ENCODE results near the gene ZSWIM3.
"Not testable (repeated sequence)": the region's sequence is repeated elsewhere in the genome, so short reads cannot be mapped to it uniquely, and the experiment has no call there.

Gene ZSWIM3

DNA sequence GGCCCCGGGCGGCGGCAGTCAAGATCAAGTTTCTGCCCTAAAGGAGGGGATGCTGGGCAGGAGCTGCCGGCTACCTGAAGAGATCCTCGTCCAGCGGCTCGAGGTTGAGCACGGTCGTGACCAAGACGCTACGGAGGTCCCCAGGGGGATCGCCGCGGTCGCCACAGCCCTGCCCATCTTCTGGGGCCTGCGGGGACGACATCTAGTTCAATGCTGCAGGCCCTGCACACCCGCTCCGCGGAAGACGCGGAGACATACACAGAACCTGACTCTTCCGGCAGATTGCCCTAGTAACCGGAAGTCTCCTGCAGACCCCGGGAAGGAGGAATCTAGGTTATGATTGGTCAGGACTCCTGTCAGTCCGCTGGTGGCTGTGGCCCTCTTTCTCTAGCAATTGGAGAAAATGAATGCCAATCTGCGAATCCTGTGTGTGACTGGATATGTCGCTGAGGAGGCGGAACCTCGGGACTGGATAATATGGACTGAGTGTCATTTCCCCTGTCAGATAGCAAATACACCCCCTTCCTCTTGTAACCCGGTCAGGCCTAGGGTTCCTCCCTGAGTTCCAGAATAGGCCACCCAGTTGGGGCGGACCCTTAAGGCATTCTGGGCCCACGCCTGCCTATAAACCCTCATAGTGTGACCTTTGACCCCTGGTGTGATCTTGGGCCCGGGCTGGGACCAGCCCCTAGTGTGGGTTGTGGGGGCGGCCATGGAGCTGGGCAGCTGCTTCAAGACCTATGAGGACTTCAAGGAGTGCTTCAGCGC, at the start of gene ZSWIM3, which contains the start of gene ACOT8:
ZSWIM3 (plus strand) TSS at position 501 of the 768 bp plus-strand sequence; CDS start at position 713, 212 bp downstream.
ACOT8 (minus strand) TSS at position 279 of the 768 bp plus-strand sequence; CDS start at position 202, 77 bp downstream.
- DNase-seq: peak; percentile 100

DNA sequence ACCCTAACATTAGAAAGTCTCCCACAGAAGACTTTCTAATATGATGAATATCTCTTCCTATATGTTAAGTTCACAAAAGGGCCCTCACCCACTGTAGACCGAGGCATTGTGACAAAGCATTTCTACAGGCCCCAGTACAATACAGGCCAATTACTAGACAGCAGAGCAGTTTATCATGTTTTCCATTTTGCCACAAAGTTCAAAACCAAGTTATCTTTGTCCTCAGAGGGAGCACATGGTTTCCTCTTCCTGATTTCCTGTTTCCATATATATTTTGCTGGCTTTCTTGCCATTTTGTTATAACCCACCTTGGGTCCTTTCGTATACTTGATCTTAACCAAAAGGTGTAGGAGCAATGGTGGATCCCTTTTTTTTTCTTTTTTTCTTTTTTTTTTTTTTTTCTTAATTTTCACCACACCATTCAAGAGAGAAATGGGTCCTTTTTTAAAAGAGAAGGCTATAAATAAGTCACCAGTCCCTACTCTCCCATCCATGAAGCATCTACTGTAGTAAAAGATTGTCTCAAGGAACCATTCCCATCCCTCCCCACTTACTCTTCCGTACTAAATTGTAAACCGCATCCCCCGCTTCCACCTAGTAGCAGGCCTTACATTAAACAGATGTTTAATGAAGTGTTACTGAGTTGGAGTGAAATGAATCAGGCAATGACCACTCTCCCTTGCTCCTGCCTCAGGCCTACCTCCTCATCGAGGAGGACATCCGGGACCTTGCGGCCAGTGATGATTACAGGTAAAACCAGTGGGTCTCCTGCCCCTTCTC, 47.0 kb upstream of the ZSWIM3 start:
- DNase-seq: no peak

DNA sequence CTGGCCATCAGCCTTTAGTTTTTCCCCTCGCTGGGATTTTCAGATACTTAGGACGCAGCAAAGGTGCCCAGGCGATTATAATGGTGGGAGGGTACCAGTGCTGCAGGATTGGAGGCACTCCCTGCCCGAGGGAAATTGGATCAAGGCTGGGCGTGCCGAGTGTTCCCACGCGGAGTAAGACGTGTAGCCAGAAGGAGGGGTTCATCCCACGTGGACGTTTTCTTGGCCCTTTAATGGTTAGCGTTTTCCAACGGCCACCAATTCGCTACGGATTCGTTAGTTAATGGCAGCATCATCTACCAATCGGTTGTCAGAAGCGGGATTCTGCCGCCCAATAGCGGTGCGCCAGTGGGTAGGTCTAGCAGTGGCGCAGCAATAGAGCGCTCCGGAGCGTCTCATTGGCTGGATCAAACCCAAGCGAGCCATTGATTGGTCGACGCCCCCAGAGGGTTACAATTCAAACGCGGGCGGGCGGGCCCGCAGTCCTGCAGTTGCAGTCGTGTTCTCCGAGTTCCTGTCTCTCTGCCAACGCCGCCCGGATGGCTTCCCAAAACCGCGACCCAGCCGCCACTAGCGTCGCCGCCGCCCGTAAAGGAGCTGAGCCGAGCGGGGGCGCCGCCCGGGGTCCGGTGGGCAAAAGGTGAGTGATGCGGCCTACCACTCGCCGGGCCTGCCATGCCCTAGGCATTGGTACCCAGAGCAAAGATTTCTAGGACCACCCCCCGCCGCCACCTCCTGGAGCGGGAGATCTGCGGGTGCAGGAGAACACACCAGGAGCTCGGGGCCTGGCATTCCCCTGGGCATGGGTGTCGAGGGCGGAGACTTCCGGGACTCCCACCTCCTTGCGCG, 45.0 kb upstream of the ZSWIM3 start, which contains the start of gene UBE2C:
UBE2C (plus strand) TSS at position 488 of the 849 bp plus-strand sequence; CDS start at position 540, 52 bp downstream.
- peak; percentile 99 for DNase-seq

DNA sequence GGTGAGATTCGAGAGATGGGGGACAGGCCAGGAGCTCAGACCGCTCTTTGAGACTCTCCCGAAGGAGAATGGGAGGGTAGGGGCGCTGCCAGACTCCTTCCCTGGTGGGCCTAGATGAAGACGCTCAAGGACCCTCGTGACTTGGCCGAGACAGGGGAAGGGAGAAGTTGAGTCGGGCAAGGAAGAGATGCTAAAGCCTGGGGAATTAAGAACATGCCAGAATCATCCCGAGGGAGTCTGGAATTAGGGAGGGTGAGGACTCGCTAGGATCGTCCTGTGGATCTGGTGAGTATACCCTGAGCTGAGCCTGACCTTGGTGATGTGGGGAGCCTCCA, 44.4 kb upstream of the ZSWIM3 start:
- no peak for DNase-seq

DNA sequence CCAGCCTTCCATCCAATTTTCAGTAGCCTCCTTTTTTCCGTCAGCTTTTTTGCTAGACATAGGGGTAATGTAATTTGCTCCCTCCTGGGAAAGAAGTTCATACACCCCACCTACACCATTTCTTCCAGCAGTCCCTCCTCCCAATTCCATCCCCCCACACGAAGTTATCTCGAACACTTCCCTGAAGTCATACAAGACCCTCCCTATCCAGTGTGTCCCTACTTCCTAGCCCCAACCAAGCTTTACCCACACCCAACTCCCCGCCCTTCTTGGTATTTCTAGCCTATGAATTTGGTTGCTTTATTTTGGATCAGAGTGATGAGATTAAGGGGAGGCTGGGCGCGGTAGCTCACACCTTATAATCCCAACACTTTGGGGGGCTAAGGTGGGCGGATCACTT, 43.9 kb upstream of the ZSWIM3 start:
- no peak for DNase-seq

DNA sequence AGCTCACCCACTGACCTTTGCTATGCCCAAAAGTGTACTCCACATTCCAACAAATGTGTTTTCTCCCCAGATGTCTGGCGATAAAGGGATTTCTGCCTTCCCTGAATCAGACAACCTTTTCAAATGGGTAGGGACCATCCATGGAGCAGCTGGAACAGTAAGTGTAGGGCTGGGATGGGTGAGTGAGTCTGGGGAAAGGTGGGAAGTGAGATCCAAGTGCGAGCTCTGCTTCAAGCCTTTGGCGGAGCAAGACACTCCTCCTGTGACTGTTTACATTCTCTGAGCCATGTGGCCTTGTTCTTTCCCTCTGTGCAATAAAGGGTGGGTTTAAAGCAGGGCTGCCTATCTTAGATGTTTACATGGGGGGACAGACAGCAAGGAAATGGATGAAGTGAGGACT, 43.1 kb upstream of the ZSWIM3 start:
- no peak for DNase-seq

DNA sequence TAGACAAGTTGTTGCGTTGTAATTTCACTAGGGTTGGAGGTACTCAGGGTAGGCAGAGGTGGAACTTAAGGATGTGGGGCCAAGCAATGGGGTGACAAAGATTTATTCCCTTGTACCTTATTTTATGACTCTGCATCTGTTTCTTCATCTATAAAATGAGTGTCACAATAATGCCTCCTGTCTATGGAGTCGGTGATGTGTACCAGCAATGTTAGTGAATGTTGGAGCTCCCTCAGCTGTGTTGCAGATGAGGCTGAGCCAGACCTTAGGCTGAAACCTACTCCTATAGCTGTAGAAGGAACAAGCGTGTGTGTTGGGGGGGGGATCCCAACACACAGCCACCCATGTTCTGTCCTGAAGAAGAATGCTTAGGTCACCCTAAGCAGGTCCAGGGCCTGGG, 40.5 kb upstream of the ZSWIM3 start:
- no peak for DNase-seq

DNA sequence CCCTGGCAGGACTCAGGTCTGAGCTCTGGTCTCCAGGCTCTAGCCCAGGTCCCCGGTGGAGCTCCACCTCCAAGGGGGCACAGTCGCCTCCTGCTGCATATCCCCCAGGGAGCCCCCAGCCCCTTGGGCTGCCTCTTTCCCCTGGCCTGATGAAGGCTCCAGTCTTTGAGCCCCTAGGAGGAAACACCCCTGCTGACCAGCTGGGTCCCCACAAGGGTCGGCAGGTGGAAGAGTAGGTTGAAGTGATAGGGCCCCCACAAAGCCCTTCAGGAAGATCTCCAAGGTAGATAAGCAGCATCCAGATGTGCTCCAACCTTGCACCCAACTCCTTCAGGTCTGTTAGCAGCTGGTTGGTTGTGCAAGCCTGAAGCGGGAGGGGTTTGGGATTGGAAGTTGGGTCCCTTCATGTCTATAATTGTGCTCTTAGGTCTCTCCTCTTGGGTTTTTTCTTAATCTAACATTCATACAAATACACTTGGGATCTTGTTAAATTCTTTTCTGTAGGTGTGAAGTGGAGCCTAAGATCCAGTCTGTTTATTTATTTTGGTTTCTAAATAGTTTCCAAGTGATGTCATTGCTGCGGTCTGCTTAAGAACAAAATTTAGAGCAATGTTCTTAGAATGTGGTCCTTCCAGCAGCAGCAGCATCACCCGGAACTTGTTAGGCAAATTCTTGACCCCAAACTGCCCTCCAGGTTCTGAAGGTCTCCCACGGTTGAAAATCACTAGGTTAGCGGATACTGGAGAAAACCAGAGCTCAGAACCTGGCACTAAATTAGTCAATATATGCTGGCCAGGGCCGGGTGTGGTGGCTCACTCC, 39.8 kb upstream of the ZSWIM3 start:
- DNase-seq: no peak

DNA sequence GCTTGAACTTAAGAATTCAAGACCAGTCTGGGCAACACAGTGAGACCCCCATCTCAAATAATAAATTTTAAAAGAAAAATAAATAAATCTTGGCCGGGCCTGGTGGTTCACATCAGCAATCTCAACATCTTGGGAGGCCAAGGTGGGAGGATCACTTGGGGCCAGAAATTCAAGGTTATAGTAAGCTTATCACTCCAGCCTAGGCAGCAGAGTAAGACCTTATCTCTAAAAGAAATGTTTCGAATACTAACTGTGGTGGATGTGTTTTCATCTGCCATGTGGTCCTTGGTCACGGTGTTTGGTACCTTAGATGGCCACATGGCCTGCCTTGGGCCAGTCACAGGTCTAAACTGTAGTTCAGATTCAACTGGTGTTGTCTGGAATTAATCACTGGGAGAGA, 39.2 kb upstream of the ZSWIM3 start:
- no peak for DNase-seq

DNA sequence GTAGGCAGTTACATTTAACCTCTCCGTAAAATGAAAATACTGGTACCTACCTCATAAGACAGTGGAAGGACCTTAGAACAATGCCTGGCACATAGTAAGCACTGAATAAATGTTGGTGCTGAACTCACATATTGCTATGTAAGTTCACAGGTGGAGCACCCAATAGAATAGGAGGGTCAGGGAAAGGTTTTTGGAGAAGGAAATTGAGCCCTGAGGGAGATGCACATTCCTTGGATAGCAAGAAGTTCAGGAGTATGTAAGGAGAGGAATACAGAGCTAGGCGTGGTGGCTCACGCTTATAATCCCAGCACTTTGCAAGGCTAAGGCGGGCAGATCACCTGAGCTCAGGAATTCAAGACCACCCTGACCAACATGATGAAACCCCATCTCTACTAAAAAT, 37.9 kb upstream of the ZSWIM3 start:
- no peak for DNase-seq

DNA sequence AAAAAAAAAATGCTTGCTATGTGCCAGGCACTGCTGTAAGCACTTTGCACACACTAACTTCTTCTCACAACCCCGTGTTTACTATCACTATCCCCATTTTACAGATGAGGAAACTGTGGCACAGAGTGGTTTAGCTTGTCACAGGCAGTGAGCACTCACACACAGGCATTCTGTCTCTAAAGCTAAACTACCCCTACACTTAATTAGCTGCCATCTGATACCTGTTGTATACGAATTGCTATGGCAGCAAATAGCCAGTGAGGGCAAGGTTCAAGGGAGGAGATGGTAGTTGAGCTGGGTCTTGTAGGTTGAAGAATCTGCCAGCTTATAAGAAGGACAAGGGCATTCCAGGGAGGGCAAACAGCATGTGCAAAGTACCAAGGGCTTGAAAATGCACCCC, 35.5 kb upstream of the ZSWIM3 start:
- no peak for DNase-seq

DNA sequence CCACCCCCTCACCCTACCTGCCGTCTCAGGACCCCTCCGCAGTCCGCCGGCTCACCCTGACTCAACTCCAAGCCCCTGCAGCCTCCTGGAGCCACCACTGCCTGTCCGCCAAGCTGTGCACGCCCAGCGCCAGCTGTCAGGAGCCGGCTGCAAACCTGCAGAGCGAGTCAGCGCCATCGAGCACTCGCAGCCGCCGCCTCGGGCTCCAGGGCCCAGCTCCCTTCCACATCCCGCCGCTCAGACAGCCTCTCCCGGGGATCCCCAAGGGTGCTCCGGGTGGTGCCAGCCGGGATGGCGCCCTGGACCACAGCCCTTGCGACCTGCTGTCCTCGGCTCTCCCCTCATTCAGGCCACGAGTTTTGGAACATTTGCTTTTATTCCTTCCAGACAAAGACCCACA, 34.6 kb upstream of the ZSWIM3 start:
- no peak for DNase-seq

DNA sequence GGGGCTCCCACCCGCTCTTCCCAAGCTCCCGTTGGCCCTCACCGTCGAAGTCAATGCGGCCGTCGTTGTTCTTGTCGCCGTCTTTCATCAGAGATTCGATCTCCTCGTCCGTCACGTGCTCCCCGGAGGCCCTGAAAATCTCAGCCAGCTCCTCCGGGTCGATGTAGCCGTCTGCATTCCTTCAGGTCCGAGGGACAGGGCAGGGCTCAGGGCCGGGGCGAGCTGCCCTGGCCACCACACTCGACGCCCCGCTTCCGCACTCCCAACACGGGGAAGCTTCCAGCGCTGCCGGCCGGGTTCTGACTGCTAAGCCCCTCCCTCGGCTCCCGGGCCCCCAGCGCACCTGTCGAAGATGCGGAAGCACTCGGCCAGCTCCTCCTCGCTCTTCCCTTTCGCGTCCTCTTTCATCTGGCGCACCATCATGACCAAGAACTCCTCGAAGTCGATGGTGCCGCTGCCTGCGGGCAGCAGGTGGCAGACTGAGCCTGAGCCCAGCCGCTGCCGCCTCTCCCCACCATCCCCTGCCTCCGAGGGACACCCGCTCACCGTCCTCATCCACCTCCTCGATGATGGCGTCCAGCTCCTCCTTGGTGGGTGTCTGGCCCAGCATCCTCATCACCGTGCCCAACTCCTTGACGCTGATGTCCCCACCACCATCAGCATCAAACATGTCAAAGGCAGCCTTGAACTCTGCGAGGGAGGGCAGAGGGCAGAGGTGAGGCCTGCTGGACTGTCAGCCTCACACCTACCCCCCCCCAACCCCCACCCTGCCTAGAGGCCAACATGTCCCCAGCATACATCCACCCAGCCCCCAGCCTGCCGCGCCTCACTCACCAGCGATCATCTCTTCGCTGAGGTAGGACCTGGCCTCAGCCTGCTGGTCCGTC, 33.2 kb upstream of the ZSWIM3 start:
- peak; percentile 64 for DNase-seq

DNA sequence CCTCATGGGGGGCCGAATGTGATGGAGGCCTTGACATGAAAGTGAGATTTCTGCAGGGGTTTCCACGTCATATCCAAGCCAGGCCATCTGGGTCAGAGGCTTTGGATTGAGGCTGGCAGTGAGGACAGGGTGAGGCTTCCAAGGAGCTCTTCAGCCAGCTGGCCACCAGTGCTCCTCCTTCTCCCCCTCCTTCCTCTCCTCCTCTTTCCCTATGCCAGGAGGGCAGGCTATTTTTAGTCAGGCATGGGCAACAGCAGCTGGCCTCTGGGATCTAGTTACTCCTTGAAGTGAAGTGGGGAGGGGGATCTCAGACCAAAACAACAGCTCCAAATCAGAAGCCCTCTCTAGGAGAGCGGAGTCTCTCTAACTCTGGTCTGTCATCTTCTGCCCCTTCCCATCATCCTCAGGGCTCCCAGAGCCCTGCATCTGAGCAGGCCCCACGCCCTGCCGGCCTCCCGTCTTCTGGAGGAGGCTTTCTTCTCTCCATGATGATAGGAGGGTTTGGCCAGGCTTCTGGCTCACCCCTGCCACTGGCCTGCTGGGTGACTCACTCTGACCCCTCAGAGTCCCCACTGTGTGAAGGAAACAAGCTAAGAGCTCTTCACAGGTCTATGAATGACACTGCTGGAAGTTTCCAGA, 30.9 kb upstream of the ZSWIM3 start:
- DNase-seq: no peak

DNA sequence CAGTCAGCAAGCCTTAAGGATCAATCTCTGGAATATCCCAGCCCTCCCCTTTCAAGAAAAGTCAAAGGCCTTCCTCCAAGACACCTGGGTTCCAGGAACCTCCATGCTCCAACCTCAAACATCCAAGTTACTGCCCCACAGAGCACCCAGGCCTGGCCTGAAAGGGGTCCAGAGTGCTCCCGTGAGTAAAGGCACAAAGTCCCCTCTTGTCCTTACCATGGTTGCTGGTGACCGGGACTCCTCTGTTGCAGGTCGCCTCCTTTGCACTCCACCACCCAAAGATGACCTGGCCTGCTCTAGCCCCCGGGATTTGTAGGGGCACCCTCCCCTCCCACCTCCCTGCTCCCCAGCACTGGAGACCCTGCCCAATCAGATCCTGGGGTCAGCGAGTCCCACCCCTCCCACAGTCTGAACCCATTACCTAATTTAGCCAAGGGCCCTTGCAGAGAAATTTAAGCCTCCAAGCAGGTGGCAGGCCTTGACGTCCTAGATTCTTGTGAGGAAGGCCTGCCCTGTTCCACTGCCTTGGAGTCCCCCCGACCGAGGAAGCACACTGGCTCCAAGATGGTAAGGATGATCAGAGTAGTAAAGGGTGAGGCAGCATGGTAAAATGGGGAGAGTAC, 30.3 kb upstream of the ZSWIM3 start, which contains the start of gene TNNC2:
TNNC2 (minus strand) TSS at position 283 of the 623 bp plus-strand sequence; CDS start at position 219, 64 bp downstream.
- no peak for DNase-seq

DNA sequence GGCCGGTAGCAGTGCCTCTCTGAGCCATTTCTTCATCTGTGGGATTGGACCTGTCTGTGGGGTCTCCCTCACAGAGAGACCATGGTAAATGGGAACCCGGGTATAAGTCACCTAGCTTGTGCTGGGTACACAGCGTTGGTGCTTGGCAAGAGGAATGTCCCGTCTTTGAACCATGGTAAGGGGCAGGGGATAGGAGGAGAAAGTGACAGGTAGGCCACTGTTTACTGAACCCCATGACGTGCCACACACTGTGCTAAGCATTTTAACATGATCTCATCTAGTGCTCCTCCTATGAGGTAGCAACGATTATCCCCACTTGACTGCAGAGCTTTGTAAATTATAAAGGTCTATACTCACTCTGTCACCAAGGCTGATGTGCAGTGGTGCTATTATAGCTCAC, 29.7 kb upstream of the ZSWIM3 start:
- DNase-seq: no peak

DNA sequence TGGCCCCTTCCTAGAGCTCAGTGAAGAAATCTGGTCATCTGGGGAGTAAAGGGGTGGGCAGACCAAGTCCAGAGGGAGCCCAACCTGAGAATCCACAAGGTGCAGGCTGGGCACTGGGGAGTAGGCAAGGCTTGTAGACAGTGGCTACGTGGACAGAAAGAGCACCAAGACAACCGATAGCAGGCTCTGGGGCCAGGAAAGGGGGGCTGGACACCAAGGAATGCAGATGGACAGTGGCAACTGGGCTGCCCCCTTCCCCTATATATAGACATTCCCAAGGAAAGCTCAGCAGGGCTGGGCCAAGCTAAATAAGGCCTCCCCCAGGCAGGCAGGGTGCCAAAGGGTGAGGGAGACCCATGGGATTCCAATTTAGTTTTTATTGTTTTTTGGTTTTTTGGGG, 28.8 kb upstream of the ZSWIM3 start:
- DNase-seq: no peak

DNA sequence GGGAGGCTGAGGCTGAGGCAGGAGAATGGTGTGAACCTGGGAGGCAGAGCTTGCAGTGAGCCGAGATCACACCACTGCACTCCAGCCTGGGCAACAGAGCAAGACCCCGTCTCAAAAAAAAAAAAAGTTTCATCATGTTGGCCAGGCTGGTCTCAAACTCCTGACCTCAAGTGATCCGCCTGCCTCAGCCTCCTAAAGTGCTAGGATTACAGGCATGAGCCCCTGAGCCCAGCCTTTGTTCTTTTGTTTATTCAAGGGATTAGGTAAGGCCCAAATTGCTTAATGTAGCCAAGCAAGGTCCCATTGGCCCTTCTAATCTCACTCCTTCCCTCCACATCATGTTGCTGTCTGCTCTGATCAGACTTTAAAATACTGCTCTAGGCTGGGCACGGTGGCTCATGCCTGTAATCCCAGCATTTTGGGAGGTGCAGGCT, 27.7 kb upstream of the ZSWIM3 start:
- not testable (repeated sequence) for DNase-seq

DNA sequence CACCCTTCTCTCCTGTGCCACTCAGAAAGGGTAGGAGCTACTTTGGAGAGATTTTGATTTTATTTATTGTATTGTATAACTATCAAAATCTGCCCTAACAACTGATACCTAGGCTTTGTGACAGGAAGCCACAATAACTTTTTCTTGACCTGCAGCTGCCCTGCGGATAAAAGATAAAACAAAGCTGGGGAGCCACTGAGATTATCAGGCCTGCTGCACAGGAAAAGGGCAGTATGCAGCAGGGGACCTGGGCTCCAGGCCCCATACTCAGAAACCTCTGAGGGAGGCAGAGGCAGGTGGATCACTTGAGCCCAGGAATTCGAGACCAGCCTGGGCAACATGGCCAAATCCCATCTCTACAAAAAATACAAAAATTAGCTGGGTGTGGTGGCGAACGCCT, 24.8 kb upstream of the ZSWIM3 start:
- DNase-seq: no peak

All from activated CD4-positive, alpha-beta T cell treated with anti-CD3 and anti-CD28 coated beads, Interleukin-10, Interleukin-2, amounts not matched to agents 100 ng/mL and 50 ng/mL, durations not matched to agents 16 hours and 8 hours (primary cell).